B cell (primary cell): ENCODE measurements around the gene ST6GAL2.

Experiments used
- EZH2 ChIP-seq: IDR thresholded peaks from 2 replicates; pipeline ENCODE4 v1.6.1; 2012; ENCODE audit warnings: borderline replicate concordance, low read depth, mild to moderate bottlenecking, moderate library complexity, low read length; ENCODE audit not compliant: insufficient read depth, poor library complexity, severe bottlenecking
- TF ChIP-seq, protein P1 (sequence below): fragments of 200-600 bp; IDR thresholded peaks from one replicate; pipeline ENCODE4 v1.8.0; 2022; ENCODE audit warnings: antibody characterized with exemption, mild to moderate bottlenecking

DNA sequence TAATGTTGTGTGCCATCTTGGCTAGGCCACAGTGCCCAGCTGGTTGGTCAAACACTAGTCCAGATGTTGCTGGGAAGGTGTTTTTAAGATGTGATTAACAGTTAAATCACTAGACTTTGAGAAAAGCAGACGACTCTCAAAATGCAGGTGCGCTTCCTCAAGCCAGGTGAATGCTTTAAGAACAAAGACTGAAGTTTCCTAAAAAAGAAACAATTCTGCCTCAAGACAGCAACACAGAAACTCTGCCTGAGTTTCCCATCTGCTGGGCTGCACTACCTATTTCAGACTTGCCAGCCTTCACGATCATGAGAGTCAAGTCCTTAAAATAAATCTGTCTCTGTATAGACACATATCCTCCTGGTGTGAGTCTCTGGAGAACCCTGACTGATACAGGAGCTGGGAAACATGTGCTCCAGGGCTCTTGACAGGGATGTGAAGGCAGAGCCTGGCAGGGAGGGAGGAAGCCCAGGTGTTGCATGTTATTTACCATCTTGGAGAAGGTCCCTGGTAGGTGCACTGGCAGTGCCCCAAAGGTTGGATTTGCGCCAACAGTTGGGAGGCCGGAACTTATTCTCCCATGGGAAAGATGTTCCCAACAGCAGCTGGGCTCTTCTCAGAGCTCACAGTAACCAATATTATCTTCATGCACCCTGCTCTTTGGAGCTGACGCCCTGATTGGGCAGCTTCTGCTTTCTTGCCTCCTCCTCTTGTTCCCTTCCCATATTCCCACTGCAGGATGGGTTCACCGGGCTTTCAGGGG, 43.9 kb downstream of the ST6GAL2 start:
- TF ChIP-seq, protein P1, sequence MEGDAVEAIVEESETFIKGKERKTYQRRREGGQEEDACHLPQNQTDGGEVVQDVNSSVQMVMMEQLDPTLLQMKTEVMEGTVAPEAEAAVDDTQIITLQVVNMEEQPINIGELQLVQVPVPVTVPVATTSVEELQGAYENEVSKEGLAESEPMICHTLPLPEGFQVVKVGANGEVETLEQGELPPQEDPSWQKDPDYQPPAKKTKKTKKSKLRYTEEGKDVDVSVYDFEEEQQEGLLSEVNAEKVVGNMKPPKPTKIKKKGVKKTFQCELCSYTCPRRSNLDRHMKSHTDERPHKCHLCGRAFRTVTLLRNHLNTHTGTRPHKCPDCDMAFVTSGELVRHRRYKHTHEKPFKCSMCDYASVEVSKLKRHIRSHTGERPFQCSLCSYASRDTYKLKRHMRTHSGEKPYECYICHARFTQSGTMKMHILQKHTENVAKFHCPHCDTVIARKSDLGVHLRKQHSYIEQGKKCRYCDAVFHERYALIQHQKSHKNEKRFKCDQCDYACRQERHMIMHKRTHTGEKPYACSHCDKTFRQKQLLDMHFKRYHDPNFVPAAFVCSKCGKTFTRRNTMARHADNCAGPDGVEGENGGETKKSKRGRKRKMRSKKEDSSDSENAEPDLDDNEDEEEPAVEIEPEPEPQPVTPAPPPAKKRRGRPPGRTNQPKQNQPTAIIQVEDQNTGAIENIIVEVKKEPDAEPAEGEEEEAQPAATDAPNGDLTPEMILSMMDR: no peak
- TF ChIP-seq EZH2: no peak
